ENCODE results near the gene USP24. TPM values are rescaled to one million over a fixed set of nuclear protein-coding genes. Genes with fewer than 3 reads are reported as not detected.
"Not testable (repeated sequence)": the region's sequence is repeated elsewhere in the genome, so short reads cannot be mapped to it uniquely, and the experiment has no call there.

The USP24 gene
- total RNA-seq, 2 donors from 2014 or later, result 47.8 to 58.5 TPM

DNA sequence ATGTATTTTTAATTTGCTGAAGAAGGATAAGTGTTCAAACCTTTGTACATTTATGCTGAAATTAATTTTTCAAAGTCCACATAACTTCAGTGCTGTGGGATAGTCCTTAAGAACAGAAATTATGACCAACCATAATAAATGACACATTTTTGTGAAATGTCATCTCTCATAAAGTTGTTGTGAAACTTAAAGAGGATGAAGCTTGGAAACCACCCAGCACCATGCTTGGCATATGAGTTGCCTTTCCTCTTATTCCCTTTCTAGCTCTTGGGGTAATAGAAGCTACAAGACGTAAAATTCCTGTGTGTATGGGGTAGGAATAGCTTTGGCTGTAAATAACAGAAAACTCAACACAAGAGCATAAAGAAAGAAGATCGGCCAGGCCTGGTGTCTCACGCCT lies 18.9 kb upstream of the USP24 start:
- peaks cover 0 to 4% of the 10 kb centered on the region in 2 donors for H3K4me1 ChIP-seq (ENCODE audit: control insufficient read depth in 1 of 2, low read depth in 2 of 2)
- no peak for DNase-seq (ENCODE audit: low spot score)
- H3K36me3 ChIP-seq, result no peaks in the 10 kb centered on the region
- TF ChIP-seq, protein P1, sequence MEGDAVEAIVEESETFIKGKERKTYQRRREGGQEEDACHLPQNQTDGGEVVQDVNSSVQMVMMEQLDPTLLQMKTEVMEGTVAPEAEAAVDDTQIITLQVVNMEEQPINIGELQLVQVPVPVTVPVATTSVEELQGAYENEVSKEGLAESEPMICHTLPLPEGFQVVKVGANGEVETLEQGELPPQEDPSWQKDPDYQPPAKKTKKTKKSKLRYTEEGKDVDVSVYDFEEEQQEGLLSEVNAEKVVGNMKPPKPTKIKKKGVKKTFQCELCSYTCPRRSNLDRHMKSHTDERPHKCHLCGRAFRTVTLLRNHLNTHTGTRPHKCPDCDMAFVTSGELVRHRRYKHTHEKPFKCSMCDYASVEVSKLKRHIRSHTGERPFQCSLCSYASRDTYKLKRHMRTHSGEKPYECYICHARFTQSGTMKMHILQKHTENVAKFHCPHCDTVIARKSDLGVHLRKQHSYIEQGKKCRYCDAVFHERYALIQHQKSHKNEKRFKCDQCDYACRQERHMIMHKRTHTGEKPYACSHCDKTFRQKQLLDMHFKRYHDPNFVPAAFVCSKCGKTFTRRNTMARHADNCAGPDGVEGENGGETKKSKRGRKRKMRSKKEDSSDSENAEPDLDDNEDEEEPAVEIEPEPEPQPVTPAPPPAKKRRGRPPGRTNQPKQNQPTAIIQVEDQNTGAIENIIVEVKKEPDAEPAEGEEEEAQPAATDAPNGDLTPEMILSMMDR (IDR thresholded peaks at IDR 0.05), result no peak
- no peak overlapping the region for H3K27ac ChIP-seq
- no peak for ATAC-seq (ENCODE audit: insufficient number of reproducible peaks, low FRiP score, low read depth)
- no peaks in the 10 kb centered on the region for H3K9me3 ChIP-seq
- H3K4me3 ChIP-seq, result no peak overlapping the region
- no peaks in the 10 kb centered on the region for H3K27me3 ChIP-seq (replicated peaks; ENCODE audit: insufficient read depth)

DNA sequence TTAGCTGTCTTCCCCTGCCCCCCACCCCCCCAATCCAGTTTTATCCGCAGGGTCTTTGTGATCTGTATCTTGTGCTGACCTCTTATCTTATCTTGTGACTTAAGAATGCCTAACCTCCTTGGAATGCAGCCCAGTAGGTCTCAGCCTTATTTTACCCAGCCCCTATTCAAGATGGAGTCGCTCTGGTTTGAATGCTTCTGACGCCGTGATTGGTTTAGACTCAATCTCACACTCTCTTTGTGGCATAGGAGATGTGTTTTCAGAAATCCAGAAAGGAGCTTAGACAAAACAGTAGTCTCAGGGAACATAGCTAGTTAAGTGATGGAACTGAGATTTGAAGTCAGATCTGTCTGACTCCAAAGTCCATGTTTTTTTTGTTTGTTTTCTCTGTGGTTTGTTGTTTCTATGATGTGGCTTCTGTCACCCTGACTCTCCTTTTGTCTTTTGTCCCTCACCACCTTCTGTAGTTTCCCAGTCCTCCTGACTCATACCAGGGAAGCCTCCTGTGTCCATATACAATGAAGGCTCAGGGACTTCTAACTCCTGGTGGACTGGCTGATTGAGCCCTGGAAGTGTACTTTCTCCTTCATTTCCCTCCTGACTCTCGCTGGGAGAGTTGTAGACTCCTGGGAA lies 18.1 kb upstream of the USP24 start:
- H3K36me3 ChIP-seq, result no peaks in the 10 kb centered on the region
- DNase-seq (ENCODE audit: low spot score), result no peak
- H3K9me3 ChIP-seq, result no peaks in the 10 kb centered on the region
- TF ChIP-seq, protein P1 (IDR thresholded peaks at IDR 0.05), result no peak
- no peak overlapping the region for H3K4me3 ChIP-seq
- no peaks in the 10 kb centered on the region for H3K27me3 ChIP-seq (replicated peaks; ENCODE audit: insufficient read depth)
- no peak for ATAC-seq (ENCODE audit: insufficient number of reproducible peaks, low FRiP score, low read depth)
- peaks cover 0 to 4% of the 10 kb centered on the region in 2 donors for H3K4me1 ChIP-seq (ENCODE audit: control insufficient read depth in 1 of 2, low read depth in 2 of 2)
- H3K27ac ChIP-seq, result no peak overlapping the region

DNA sequence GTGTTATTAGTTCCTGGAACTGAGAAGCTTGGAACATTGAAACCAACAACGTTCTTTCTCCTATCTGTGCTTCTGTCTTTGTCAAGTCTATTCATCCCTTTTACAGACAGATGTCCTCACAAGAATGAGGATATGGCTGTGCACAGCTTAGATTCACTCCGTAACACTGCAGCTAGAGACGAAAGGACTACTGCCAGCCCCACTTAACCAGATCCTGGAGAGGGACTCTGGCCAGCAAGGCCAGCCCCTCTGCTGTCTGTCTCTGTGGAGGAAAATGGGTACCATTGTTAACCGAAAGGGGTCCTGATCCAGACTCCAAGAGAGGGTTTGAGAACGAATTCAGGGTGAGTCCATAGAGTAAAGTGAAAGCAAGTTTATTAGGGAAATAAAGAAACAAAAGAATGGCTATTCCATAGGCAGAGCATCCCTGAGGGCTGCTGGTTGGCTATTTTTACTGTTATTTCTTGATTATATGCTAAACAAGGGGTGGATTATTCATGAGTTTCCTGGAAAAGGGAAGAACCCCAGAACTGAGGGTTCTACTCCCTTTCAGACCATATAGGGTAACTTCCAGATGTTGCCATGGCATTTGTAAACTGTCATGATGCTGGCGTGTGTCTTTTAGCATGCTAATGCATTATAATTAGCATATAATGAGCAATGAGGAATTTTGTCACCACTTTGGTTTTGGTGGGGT lies 17.4 kb upstream of the USP24 start:
- DNase-seq (ENCODE audit: low spot score), result no peak
- H3K36me3 ChIP-seq, result no peaks in the 10 kb centered on the region
- H3K4me3 ChIP-seq, result no peak overlapping the region
- no peak overlapping the region for H3K27ac ChIP-seq
- H3K9me3 ChIP-seq, result no peaks in the 10 kb centered on the region
- ATAC-seq (ENCODE audit: insufficient number of reproducible peaks, low FRiP score, low read depth), result no peak
- TF ChIP-seq, protein P1 (IDR thresholded peaks at IDR 0.05), result no peak
- no peaks in the 10 kb centered on the region for H3K27me3 ChIP-seq (replicated peaks; ENCODE audit: insufficient read depth)
- peaks cover 0 to 4% of the 10 kb centered on the region in 2 donors for H3K4me1 ChIP-seq (ENCODE audit: control insufficient read depth in 1 of 2, low read depth in 2 of 2)

DNA sequence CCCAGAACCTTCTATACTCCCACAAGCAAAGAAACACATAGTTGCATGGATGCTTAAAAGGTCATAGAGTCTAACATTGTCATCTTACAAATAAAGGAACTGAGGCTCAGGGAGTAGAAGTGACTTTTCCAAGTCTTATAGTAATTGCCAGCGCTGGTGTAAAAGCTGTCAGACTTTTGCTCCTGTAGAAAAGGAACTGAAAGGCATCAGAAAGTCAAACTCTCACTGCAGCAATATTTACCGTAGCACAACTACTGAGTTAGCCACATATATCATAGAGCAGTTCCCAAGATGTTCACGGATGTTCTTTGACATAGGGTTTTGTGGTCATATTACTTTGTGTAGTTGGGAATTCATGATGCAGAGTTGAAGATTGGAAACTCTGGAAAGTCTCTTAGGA lies 16.6 kb upstream of the USP24 start:
- no peak overlapping the region for H3K4me3 ChIP-seq
- ATAC-seq (ENCODE audit: insufficient number of reproducible peaks, low FRiP score, low read depth), result no peak
- DNase-seq (ENCODE audit: low spot score), result no peak
- no peaks in the 10 kb centered on the region for H3K36me3 ChIP-seq
- TF ChIP-seq, protein P1 (IDR thresholded peaks at IDR 0.05), result no peak
- peaks cover 0 to 4% of the 10 kb centered on the region in 2 donors for H3K4me1 ChIP-seq (ENCODE audit: control insufficient read depth in 1 of 2, low read depth in 2 of 2)
- no peaks in the 10 kb centered on the region for H3K27me3 ChIP-seq (replicated peaks; ENCODE audit: insufficient read depth)
- no peak overlapping the region for H3K27ac ChIP-seq
- no peaks in the 10 kb centered on the region for H3K9me3 ChIP-seq

DNA sequence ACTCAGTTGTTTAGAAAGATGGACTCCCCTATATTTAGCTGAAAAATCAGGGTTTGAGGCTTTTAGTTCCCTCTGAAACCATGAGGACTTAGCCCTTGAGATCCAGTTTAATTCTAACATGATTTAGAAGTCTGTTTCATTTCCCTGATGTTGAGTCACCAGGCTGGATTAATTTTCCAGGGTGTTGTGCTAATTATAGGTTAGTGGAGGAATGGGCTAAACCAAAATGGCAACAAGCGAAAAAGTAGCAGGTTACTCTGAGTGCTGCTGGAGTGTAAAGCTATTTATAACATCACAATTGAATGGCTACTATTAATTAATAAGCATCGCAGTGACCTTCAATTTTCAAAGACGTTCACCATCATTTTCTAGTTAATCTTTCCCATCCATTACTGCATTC lies 15.5 kb upstream of the USP24 start:
- H3K27ac ChIP-seq, result no peak overlapping the region
- no peaks in the 10 kb centered on the region for H3K36me3 ChIP-seq
- peaks cover 0 to 4% of the 10 kb centered on the region in 2 donors for H3K4me1 ChIP-seq (ENCODE audit: control insufficient read depth in 1 of 2, low read depth in 2 of 2)
- no peak for ATAC-seq (ENCODE audit: insufficient number of reproducible peaks, low FRiP score, low read depth)
- H3K27me3 ChIP-seq (replicated peaks; ENCODE audit: insufficient read depth), result no peaks in the 10 kb centered on the region
- DNase-seq (ENCODE audit: low spot score), result no peak
- H3K4me3 ChIP-seq, result no peak overlapping the region
- no peaks in the 10 kb centered on the region for H3K9me3 ChIP-seq
- TF ChIP-seq, protein P1 (IDR thresholded peaks at IDR 0.05), result no peak

DNA sequence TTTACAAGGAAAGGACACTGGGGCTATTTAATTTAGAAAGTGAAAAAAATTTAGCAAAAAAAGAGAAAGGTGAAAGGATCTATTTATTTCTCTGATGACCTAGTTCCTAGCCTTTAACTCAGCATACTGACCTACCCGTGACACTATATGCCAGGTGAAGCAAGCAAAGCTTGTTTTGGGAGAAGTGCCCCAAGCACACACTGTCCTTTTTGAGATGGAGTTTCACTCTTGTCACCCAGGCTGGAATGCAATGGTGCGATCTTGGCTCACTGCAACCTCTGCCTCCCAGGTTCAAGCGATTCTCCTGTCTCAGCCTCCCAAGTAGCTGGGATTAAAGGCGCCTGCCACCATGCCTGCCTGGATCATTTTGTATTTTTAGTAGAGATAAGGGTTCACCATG lies 14.6 kb upstream of the USP24 start:
- H3K4me1 ChIP-seq (ENCODE audit: control insufficient read depth in 1 of 2, low read depth in 2 of 2); H3K4me3 ChIP-seq; H3K9me3 ChIP-seq; H3K27me3 ChIP-seq (replicated peaks; ENCODE audit: insufficient read depth); DNase-seq (ENCODE audit: low spot score); ATAC-seq (ENCODE audit: insufficient number of reproducible peaks, low FRiP score, low read depth); H3K27ac ChIP-seq; H3K36me3 ChIP-seq: not testable (repeated sequence)

Measured in thoracic aorta (tissue), 2 donors.